Measurements from ENCODE around the gene HPCAL1.

- TF ChIP-seq CTCF (IDR thresholded peaks at IDR 0.05) (no peak), POLR2A (IDR thresholded peaks at IDR 0.05) (no peak)
Observed at GRCh38 chr2:10368491-10369231, 66.0 kb downstream of the HPCAL1 start.

All from adrenal gland (tissue), 5 donors.